HG03571 (cell line): ENCODE data around the gene SYNDIG1.
"Not testable (repeated sequence)": the region's sequence is repeated elsewhere in the genome, so short reads cannot be mapped to it uniquely, and the experiment has no call there.

Experiments used
- ATAC-seq: cut with Tn5 transposase; IDR thresholded peaks from one replicate; pipeline ENCODE4 v1.9.1; 2021; ENCODE audit not compliant: unreplicated experiment

Gene SYNDIG1

DNA sequence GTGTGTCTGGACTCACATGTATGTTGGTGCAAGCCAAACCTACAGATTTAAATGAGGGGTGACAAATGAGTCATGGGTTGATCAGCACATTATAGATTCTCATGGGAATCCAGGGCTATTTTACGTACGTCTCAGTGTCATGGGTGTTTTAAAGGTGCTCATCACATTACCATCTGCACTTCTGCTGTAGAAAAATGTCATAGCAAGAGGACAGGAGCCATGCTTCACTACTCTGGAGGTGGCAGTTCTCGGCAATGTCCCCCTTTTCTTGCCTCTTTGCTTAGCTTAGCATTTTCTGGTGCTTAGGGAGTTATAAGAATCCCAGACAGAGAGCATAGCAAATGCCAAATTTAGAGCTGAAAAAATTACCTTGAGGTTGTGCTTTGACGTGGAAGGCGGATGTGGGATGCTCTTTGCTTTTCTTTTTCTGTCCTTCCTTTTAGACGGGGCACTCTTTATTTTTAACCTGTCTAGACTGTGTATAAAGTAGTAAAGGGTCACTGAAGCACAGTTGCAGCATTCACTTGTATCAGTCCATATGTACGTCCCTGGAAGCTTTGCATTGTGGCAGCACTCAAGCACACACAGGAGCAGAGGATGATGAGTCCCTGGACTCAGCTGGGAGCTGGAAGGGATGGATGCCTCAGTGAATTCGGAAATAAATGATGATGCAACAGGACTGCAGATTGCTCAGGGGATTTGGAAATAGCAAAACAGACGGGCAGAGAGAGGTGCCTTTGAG is 139.7 kb downstream of the SYNDIG1 start:
- peak; percentile 59 for ATAC-seq

DNA sequence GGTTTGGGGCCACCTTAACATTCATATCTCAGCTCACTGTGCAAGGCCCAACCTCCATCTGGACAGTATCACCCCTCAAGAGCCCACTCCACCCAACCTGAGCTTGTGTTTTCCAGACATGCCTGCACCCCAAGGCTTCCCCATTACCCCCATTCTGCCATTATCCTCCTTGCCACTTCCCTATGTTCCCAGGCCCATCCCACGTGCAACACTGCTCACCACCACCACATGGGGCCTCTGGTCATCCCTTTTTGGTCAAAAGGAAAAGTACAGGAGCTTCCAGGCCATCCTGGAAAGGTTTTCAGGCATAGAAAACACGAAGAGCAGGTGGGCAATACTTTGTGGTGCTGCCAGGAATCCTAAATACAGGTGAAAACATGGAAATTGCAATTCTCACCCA is 140.3 kb downstream of the SYNDIG1 start:
- ATAC-seq = no peak

DNA sequence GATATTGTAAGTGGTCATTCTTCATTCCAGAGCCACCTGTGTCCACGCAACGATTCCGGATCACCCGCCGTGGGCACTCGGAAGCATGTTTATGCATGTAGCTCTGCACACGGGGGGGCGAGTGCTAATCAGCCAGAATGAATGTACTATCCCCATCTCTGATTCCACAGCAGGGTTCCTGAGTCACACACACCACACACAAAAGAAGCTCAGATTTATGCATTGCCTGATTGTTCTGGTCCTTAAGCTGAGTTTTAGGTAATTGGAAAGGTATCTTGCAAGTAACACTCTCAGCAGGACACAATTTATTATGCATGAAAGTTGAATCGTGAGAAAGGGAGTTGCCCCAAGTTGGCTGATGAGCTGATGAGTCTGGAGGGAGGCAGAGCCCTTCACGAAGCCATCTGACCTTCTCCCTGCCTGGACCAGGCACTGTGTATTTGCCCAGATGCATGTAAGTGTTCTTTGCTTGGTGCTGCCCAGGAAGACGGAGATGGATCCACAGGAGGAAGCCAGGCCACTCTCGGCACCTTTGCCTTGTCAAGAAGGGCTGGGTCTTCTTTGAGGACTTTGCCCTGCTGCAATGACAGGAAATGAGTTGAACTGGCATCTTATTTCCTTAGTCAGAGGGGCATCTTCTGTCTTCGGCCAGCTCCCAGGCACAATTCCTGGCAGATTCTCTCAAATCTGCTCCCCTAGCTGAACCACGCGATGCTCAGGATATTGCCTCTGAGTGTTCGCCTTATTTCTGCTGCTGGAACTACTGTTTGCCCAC is 141.1 kb downstream of the SYNDIG1 start:
- no peak for ATAC-seq

DNA sequence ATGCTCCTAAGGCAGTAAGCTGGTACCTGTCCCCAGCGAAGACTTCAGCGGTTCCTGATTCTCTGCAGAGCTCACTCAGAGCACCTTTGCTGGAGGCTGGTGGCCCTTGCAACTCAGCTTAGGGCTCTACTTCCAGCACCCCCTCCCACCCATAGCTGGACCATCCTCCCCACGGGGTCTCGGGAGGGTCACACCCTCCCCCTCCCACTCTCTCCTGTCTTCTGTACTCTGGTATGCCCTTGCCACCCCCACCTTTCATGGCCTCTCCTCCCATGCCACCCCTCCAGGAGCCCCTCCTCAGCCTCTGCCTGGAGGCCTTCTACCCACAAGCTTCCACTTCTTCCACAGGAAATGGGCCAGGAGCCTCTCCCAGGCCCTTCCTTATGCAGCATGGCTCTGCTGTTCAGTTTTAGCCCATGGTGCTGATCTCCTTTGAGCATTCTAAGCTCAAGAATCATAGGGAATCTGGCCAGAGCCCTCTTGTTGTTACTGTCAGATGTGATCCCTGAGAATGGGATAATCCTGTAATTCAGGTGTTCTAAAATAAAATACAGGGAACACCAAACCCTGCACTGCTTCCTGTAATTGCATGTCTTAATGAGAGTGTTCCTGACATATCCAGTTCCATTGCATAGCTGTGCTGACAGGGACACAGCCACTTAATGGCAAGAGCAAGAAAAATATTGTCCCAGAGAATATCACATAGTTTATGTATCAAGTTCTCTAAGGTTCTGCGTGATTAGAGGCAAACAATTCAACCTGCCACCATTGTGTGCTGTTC is 142.1 kb downstream of the SYNDIG1 start:
- ATAC-seq = no peak

DNA sequence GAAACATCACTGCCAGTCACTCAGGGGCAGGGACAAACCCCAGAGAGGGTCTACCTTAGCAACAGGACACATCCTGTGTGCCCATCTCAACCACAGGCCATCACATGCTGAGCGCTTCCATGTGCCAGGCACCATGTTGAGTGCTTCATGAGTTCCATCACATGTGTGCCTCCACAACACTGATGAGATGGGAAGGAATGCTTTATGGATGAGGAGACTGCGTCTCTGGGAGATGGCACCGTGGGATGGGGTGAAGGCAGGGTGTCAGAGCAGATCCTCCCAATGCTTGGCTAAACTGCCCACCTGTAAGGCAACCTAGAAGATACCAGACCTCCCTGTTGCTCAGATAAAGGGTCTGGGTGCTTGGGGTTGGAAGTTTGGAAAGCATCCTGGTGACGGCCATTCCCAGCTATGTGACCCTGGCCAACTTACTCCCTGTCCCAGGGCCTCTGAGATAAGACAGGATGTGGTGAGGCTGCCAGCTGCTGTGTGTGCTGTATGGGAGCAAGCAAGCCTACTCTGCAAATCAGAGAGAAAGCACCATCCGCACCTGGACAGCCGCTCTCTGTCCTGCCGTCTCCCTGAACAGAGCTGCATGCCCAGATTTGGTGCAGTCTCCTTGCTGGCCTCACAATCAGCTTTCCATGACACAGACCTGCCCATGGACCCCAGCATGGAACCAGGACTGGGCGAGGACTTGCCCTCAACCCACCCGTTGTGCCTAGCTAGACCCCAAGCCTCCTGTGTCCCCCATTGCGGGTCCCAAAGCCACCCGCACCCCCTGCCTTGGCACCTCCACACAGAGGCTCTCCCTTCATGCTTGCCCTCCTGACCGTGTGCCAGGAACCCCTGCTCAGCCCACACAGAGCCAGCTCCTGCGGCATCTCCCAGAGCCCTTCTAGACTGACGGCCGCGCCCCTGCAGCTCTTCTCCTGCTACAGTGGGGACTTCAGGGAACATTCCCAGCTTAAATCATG is 143.7 kb downstream of the SYNDIG1 start:
- no peak for ATAC-seq

DNA sequence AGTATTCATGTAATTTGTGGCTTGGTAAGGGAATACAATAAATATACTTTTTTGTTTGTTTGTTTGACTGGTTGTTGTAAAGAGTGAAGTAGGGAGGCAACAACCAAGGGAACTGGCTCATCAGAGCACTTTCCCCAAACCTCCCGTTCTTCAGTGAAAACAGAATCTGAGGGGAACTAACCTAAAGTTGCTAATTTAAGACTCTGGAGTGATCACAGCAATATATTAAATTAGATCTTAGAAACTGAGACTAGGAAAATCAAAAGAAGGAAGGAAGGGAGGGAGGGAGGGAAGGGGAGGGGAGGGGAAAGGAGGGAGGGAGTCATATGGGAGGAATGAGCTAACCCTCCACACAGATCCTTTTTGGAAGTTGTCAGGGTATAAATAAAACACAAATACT is 144.9 kb downstream of the SYNDIG1 start:
- ATAC-seq = no peak

DNA sequence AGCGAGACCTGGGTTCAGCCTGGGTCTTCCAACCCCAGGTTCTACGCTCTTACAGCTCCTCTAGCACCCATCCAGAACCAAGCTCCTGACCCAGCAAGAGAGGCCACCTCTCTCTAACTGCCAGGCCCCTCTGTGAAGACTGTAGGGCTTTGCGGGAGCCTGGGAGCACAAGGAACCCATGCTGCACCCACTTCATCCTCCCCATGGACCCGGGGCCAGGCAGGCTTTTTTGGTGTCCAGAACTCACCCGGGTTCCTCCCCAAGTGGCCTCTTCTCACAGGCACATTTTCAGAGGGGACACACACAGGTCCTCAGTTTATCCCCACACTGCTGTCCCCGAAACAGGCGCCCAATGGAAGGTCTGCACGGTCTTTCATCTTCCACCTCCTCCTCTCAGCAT is 145.9 kb downstream of the SYNDIG1 start:
- no peak for ATAC-seq

DNA sequence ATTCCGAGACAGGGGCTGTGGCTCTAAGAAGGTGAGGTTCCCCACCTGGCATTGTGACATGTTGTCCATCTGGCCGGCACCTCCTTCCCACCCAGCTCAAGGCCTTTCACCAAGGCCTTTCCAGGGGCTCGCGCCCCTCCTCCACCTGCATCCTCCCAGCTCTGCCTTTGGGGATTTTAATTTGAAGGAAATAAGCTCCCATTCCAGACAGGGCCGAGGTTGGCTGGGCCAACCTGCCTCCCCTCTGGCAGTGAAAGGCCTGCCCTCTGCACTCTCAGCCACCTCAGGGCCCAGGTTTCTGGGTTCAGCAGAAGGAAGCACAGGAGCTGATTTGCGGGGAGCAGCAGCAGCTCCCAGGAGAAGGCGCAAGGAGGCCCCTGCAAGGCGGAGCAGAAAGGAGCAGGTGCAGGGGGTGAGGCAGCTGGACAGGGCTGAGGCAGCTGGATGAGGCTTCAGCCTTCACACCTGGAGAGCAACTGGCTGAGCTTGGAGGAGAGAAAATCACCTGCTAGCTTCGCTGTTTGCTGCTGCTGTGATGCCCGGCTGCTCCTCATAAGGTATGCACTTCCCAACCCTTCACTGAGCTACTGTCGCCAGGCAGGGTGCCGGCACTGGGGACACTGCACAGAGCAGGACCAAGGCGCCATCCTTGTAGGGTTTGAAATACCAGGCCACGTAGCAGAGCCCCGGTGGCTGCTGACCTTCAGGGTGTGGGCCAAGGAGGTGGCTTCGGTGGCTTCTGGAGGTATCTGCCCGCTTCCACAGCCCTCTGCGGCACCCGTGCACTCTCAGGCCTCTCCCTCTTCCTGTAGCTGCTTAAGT is 147.0 kb downstream of the SYNDIG1 start:
- ATAC-seq = no peak

DNA sequence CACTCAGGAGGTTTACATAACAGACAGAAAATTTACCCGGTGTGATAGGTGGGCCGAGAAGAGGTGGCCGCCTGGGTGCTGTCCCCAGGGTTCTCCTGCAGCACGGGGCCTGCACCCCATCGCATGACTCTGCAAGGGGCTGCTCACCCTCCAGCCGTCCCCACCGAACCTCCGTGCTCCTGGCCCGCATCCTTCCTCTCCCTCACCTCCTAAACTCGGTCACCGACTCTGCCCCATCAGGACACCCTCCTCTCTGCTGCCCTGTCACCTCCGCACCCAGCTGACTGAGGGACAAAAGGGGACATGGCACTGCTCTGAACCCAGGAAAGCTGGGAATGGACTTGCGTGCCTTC is 147.6 kb downstream of the SYNDIG1 start:
- no peak for ATAC-seq

DNA sequence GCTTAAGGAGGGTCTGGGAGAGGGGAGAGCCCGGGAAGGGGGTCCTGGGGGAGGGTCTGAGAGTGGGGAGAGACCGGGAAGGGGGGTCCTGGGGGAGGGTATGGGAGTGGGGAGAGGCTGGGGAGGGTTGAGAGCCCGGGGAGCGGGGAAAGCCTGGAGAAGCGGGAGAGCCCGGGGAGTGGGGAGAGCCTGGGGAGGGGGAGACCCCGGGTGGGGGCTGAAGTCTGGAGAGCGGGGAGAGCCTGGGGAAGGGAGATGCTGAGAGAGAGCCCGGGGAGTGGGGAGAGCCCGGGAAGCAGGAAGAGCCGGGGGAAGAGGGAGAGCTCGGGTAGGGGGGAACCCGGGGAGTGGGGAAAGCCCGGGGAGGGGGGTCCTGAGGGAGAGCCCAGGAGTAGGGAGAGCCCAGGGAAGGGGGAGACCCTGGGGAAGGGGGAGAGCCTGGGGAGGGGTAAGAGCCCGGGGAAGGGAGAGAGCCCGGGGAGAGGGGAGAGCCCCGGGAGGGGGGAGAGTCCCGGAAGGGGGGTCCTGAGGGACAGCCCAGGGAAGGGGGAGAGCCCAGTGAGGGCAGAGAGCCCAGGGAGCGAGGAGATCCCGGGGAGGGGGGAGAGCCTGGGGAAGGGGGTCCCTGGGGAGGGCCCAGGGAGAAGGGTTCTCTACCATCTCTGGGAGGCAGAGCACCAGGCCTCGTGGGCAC is 148.5 kb downstream of the SYNDIG1 start:
- ATAC-seq = no peak

DNA sequence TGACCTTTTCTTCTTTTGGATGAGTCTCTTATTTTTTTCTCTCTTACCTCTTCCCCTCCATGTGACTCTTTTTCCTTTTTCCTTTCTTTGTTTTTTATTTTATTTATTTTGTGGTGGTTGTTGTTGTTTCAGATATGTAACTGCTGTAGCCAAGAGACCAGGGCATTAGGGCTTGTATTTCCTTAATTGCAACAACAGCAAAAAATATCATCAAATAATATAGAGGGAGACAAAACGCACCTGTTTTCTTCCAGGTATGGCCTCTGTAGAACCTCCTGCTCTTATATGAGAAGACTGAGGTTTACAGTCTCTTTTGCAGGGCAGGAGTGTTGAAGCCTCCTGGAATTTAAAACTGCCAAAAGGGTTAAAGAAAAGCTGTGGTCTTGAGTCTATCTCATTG is 149.3 kb downstream of the SYNDIG1 start:
- no peak for ATAC-seq

DNA sequence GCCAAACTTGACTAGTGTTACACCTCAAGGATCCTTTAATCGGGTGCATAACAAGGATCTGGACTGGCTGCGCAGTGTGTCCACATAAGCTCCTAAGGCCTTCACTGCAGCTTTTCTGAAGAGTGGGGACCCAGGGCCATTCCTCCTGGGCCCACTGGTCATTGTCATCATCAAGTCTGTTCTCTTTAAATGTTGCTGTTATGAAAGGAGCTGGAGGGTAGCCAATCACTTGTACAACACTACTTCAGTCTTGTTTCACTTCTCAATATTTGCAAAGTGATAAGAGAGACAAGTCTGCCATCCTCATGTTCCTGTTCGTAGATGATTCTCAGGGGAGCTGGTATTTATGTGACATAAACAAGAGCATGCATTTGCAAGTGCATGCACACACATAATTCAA is 149.8 kb downstream of the SYNDIG1 start:
- ATAC-seq = no peak

DNA sequence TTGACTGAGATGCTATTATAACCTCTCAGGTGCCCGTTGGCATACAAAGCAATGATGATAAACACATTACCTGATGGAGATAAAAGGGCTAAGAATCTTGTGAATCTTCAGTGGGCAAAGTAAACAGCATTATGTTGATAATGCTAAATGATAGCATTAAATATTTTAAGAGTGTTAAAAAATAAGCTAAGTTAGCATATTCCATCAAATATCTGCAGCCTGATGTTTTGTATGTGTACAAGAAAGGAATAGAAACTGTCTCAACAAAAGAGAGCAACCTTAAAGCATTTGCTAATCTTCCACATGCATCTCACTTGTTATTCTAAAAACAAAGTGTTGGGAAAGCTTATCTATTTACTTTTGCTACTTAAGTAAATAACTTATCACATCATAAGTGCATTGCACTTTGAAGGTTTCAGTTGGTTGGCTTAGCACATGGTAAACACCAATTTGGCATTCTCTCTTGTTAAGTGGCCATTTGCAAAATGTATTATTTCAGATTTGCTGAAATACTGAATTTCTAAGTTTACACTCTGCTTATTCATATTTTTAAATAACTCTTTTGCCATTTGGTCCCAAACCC is 151.6 kb downstream of the SYNDIG1 start:
- no peak for ATAC-seq

DNA sequence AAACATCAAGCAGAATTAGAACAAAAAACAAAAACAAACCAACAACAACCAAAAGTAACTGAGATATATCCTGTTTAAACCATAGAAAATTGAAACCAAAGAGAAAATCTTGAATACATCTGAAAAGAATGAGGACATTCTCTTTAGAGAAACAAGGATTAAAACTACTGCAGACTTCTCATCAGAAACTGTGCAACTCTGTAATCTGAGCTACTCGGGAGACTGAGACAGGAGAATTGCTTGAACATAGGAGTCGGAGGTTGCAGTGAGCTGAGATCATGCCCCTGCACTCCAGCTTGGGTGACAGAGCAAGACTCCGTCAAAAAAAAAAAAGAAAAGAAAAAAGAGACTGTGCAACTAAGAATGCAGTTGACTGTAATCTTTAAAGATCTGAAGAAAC is 153.4 kb downstream of the SYNDIG1 start:
- ATAC-seq = no peak

DNA sequence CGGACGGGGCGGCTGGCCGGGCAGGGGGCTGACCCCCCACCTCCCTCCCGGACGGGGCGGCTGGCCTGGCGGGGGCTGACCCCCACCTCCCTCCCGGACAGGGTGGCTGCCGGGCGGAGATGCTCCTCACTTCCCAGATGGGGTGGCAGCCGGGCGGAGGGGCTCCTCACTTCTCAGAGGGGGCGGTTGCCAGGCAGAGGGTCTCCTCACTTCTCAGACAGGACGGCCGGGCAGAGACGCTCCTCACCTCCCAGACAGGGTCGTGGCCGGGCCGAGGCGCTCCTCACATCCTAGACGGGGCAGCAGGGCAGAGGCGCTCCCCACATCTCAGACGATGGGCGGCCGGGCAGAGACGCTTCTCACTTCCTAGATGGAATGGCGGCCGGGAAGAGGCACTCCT is 156.7 kb downstream of the SYNDIG1 start:
- ATAC-seq = not testable (repeated sequence)

DNA sequence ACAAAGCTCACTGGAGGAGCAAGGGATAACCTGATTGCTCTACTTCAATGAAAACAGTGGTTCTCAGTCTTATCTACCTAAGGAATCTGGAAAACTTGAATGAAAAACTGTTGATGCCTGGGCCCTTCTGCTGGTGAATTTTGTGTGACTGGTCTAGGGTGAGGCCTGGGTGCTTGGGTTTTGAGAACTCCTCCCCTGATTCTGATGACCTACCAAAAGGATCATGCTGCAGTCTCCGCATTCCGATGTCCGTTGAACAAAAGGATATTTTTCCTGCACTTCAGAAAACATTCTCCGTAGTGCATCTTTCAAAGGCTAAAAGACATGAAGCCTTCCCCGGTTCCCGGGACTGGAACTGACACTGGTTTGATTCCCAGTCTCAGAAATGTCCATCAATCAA is 157.9 kb downstream of the SYNDIG1 start:
- ATAC-seq = no peak

DNA sequence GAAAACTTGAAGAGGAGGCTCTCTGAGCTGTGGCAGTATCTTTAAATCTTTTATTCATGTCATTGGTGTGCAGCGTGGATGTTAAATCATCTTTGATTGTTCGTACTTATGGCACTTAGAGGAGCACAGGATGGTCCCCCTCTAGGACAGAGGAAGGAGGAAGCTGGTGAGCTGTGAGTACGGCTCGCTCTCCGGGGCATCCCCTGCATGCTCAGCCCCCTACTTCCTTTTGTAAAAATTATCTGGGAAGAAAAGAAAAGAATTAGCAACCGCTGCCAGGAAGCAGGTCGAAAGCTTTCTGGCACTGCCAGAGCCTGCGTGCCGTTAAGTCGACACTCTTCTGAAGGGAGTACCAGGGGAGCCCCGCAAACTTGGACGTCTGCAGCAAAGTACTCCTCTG is 158.5 kb downstream of the SYNDIG1 start:
- no peak for ATAC-seq

DNA sequence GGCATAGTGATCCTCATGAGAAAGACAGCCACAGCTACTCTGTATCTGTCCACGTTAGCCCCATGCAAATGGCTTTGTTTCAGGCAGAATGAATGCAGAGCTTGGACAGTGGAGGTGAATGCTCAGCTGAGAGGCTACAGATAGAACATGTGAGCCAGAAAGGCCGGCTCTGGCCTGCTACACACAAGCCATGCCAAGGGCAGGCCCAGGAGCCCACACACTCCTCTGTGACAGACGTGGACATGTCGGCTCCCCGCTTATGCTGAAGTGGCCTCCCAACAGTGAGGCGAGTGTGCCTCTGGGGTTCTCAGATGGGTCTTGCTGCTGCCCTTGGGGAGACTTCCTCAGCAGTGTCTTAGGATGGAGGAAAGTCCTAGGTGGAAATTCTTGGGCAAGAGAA is 159.6 kb downstream of the SYNDIG1 start:
- ATAC-seq = no peak

DNA sequence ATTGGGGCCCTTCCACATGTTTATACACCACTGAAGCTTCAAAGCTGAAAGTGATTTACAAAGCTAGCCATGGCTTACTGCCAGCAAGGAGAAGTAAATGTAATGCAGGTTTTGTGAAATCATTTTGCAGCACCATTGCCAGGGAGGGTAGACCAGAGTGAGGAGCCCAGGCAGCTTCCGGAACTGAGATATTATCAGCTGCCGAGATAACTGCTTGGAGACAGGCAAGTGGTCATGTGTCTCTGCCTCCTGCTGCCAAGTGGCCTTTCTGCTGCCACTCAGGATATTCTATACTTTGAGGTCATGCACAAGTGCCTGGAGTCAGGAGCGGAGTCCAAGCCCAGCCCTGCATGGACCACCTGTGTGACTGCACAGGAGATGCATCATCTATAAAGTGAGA is 160.2 kb downstream of the SYNDIG1 start:
- ATAC-seq = no peak
